GM21619 (cell line): ENCODE data around the gene KIF19.

Experiments
- ATAC-seq: cut with Tn5 transposase; IDR thresholded peaks from one replicate; pipeline ENCODE4 v1.9.1; 2021; ENCODE audit not compliant: unreplicated experiment

Gene KIF19

GRCh38 chr17:74361230-74362068 lies 35.4 kb downstream of the KIF19 start, which contains the start of gene BTBD17:
Gene BTBD17 (minus strand): TSS chr17:74361868. CDS start chr17:74361819, 49 bp downstream.
- ATAC-seq = no peak

GRCh38 chr17:74362069-74362405 lies 36.0 kb downstream of the KIF19 start:
- ATAC-seq = no peak

DNA sequence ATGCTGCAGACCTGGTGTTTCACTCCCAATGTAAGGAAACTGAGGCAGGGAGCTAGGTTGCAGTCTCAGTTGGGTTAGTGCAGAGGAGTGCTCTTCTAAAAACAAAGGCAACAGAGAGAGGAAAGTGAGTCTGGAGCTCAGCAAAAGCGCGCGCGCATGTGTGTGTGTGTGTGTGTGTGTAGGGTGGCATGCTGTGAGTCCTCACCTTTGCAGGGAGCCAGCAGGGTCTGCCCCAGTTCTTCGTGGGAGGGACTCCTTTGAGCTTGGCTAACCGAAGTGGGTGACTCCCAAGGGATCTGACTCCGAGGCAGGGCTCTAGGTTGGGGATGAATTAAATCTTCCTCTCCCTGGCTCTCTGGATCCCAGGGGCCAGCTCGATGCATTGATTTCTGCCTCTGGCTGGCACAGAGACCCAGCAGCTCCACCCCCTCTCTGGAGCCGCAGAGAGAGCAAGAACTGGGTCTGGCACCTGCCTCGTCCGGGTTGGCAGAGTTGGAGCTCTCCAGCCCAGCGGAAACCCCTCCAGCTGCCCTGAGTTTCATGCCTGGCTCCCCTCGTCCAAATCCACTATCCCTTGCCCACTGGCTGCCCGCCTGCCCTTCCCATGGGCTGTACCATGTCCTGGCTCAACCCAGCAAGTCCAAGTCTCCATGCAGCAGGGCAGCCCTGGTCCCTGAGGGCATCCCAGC lies 36.9 kb downstream of the KIF19 start:
- ATAC-seq = no peak

DNA sequence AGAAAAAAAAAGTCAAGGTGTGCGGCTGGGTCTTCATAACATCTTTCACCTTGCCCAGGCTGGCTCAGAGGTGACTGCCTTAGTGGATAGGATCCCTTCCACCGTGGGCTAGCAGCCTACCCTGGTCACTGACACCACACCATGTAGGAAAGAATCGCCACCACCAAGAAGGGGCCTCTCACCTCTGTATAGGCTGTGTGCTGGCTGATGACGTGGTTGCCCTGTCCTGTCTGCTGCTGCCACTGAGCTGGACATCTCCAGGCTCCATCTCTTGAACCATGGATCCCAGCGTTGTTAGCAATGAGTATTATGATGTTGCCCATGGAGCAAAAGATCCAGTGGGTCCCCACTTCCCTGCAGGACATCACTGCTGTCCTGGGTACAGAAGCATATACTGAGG lies 41.2 kb downstream of the KIF19 start, which contains the start of gene GPR142:
Gene GPR142, plus strand, starts transcription at position 301 of the 400 bp plus-strand sequence. CDS start 2,035 bp downstream, outside the sequence.
- ATAC-seq = no peak

DNA sequence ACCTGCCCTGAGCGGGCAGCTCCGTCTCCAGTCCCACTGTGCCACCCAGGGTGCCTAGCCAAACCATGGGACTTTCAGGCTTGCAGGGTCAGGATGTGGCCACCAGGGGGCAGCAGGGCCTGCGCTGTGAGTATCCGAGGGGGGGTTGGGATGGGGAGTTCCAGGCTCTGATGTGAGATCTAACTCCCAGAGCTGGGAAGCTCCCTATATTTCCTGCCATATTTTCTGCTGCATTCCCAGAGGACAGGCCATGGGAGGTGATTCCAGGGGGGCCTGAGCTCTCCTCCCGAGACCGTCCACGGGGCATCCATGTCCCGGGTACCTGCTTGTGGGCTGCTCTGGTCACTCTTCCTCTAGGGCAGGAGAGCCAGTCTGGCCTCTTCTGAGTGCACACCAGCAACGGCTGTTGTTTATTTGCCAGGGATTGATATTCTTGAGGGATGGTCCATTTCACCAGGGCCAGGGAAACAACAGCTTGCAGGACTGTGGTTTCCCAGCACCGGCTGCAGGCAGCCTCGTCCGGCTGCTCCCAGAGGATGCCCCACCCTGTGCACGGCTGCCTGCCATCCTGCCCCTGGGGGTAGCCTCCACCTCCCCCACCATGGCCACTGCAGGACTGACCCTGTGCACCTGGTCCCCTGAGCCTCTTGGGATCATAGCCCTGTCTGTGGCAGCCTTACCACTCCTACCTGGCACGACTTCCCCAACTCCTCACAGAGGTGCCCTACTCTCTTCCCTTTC lies 42.5 kb downstream of the KIF19 start:
- peak; percentile 53 for ATAC-seq

DNA sequence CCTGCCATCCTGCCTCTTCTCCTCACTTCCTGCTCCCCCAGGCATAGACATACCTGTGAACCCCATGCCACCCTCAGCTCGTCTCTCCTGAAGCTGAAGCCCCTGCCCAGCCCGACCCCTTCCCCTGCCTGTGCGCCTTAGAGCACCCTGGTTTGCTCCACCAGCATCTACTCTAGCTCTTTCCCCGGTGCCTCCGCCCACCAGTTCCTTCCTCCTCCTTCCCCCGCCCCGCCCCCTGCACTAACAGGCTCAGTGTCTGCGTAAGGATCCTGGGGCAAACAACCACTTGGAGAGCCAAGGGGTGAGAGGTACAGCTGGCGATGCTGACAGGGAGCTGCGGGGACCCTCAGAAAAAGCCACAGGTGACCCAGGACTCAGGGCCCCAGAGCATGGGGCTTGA lies 43.2 kb downstream of the KIF19 start:
- ATAC-seq = no peak

DNA sequence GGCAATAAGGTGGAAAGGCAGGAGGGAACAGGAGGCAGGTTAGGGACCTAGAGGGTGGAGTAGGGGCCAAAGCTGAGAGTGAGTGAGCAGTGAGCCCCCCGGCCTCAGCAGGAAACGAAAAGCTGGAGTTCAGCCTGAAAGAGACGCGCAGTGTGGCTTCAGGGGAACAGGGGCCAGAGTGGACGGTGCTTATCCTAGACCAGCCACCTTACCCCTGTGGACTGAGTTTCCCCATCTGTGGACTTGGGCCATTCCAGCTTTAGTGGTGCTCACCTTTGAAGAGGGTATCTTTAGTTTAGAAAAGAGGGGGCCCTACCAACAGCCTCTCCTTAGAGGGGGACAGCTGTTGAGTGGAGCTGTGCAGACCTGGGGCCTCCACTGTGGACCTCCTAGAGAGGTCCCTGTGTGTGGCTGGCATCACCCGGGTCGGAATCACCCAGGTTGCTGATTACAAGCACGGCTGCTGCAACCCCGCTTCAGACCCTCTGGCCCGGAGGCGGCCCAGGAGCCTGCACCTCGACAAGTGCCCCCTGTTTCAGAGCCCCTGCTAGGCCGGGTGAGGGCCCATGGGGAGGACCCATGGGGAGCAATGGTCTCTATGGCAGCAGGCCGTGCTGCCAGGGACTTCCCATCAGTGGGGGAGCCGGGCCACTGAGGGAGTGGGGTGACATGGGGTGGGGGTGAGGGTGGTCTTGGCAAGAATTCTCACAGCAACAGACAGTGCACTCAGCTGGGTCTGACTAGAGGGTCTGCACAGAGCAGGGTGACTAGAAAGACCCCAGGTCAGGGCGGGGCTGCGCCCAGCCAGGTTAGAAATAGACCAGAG lies 43.9 kb downstream of the KIF19 start:
- ATAC-seq = no peak

- ATAC-seq = no peak
Measured at GRCh38 chr17:74371653-74372147, 45.7 kb downstream of the KIF19 start.

GRCh38 chr17:74372426-74372825 lies 46.4 kb downstream of the KIF19 start:
- ATAC-seq = no peak

GRCh38 chr17:74373838-74374606 lies 48.0 kb downstream of the KIF19 start:
- no peak for ATAC-seq

GRCh38 chr17:74374858-74375257 lies 48.8 kb downstream of the KIF19 start:
- no peak for ATAC-seq

DNA sequence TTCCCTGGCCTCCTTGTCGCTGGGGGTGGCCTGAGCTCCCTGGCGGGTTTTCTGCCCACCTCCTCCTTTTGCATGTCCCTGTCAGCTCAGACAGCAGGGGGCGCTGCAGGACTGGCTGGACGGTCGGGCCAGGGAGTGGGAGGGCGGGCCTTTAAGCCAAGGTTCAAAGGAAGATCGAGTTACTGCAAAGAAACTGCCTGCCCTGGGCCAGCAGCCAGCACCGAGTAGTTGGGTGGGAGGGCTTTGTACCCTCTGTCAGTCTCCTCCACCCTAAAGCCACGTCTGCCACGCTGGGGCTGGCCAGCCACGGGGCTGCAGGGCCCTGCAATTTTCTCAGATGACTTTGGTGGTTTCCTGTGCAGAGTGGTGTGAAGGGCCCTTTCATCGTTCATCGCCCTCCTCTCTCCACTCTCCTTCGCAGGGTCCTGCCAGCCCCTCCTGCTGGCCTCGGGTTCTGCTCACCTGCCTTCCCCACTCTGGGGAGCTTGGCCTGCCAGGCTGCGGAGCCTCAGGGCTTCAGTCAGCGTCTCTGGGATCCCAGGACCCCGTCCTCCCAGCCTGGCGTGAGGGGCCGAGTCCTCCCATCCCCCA lies 53.6 kb downstream of the KIF19 start:
- ATAC-seq = no peak

GRCh38 chr17:74380086-74380958 lies 54.3 kb downstream of the KIF19 start:
- no peak for ATAC-seq

- no peak for ATAC-seq
Measured at GRCh38 chr17:74380959-74381808, 55.2 kb downstream of the KIF19 start.

GRCh38 chr17:74383141-74383540 lies 57.1 kb downstream of the KIF19 start:
- no peak for ATAC-seq

DNA sequence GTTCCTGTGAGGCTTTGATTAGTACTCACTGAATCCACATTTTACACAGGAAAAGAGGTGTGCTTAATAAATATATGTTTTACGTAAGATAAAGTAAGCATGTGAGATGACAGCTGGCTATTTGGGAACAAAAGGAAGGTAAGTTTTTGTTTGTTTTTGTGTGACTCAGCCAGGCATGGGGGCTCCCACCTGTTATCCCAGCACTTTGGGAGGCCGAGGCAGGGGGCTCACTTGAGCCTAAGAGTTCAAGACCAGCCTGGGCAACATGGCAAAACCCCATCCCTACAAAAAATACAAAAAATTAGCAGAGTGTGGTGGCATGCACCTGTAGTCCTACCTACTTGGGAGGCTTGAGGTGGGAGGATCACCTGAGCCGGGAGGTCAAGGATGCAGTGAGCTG lies 59.2 kb downstream of the KIF19 start:
- no peak for ATAC-seq

- ATAC-seq = no peak
Measured at GRCh38 chr17:74386386-74386785, 60.4 kb downstream of the KIF19 start.
